Omental fat pad (tissue), 4 donors: Measurements from ENCODE around the gene MSANTD2. TPM values are rescaled to one million over a fixed set of nuclear protein-coding genes. Genes with fewer than 3 reads are reported as not detected.

Experiments used
- ATAC-seq: fragments of 150-250 bp; one replicate; pipeline ENCODE4 v1.9.1; 2016; ENCODE audit warnings: mild to moderate bottlenecking, moderate library complexity; ENCODE audit not compliant: low FRiP score
- DNase-seq: peaks from one replicate; pipeline ENCODE4 v3.0.0-alpha.2; 2019; ENCODE audit warnings: low spot score
- CTCF ChIP-seq, 3 donors: fragments of 450-650 bp; IDR thresholded peaks; one replicate each; pipeline ENCODE4 v1.5.1; 2016 to 2017; ENCODE audit warnings: antibody characterized with exemption in 3 of 3, mild to moderate bottlenecking in 3 of 3, moderate library complexity in 2 of 3
- total RNA-seq, 4 donors: library from RNA; depleted of rRNA; stranded (reverse); fragments of >200 nt; gene quantifications; one replicate each; pipeline ENCODE4 v1.1.0, GENCODE V29; 2016

Gene MSANTD2
- 10 to 100 TPM; 12.9 to 27.1 (median 16.2) TPM for total RNA-seq

- TF ChIP-seq CTCF (IDR thresholded peaks at IDR 0.05) = no peak
- ATAC-seq (peak; percentile 95), DNase-seq (peak; percentile 32)
Observed at GRCh38 chr11:124800226-124800929, at the start of gene MSANTD2. Gene MSANTD2, minus strand, starts transcription at chr11:124800406. Its CDS starts 26 bp downstream, at chr11:124800380.

GRCh38 chr11:124846070-124846673 is 46.0 kb upstream of the MSANTD2 start:
- no peak for TF ChIP-seq CTCF (IDR thresholded peaks at IDR 0.05)
- DNase-seq (no peak), ATAC-seq (no peak)

- ATAC-seq = no peak
- no peak for TF ChIP-seq CTCF (IDR thresholded peaks at IDR 0.05)
- DNase-seq = no peak
Observed at GRCh38 chr11:124844664-124845079, 44.5 kb upstream of the MSANTD2 start.

- ATAC-seq (no peak), DNase-seq (no peak)
- TF ChIP-seq CTCF (IDR thresholded peaks at IDR 0.05) = no peak
Observed at GRCh38 chr11:124843616-124843910, 43.4 kb upstream of the MSANTD2 start.

GRCh38 chr11:124842305-124842704 is 42.1 kb upstream of the MSANTD2 start:
- no peak for ATAC-seq
- TF ChIP-seq CTCF (IDR thresholded peaks at IDR 0.05) = no peak
- DNase-seq = no peak

- TF ChIP-seq CTCF (IDR thresholded peaks at IDR 0.05) = no peak
- DNase-seq (no peak), ATAC-seq (no peak)
Observed at GRCh38 chr11:124841840-124842239, 41.6 kb upstream of the MSANTD2 start.

DNA sequence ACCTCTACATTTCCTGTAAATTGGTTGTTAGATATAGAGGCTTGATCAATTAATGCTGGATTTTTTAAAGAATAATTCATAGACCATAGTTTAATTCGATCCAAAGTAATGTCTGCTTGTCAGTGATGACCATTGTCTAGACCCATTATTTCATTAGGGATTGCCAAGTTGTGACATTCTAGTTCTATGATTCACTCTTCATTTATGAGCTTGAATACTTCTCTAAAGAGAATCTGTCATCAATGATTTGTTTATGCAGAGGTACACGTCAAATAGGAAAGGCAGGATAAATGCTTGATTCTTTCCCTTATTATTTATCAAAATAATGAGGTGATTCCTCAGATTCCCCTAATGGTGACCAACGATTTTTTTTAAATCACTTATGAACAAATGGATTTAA is 41.0 kb upstream of the MSANTD2 start:
- DNase-seq = no peak
- ATAC-seq = no peak
- TF ChIP-seq CTCF (IDR thresholded peaks at IDR 0.05) = no peak
